H1 (cell line): ENCODE data around the gene CHRNA9. TPM values are rescaled to one million over a fixed set of nuclear protein-coding genes. Genes with fewer than 3 reads are reported as not detected.

Experiments
- CTCF ChIA-PET: fragments of 300-600 bp; sonication (Branson Sonifier 250); formaldehyde crosslinking; loops from one replicate; lab custom pipeline; 2021; ENCODE audit not compliant: partially characterized antibody; lab: Charles Lee
- POLR2A ChIA-PET: fragments of 300-600 bp; sonication (Branson Sonifier 250); formaldehyde crosslinking; loops from one replicate; lab custom pipeline; 2021; ENCODE audit warnings: inconsistent platforms; ENCODE audit not compliant: partially characterized antibody; lab: Charles Lee
- DNase-seq, 2 experiments: peaks; one replicate each; pipeline versions ENCODE4 v3.0.0 to v3.0.0-alpha.2; 2010 to 2022; ENCODE audit warnings: low spot score in 2 of 2, low read depth in 1 of 2, mixed read lengths in 1 of 2
- FAIRE-seq: peaks from 2 replicates; lab custom pipeline; 2011; peaks lifted over from hg19 to GRCh38; lab: Jason Lieb, UNC
- H2AFZ ChIP-seq: 2 replicates; pipeline ENCODE4 v1.8.1; 2012; ENCODE audit warnings: low read length, inconsistent platforms
- H2AK5ac ChIP-seq: 2 replicates; pipeline ENCODE4 v1.6.1; 2013; ENCODE audit warnings: low read depth, low read length
- H2BK120ac ChIP-seq: replicated peaks from 2 replicates; pipeline ENCODE3; 2013; ENCODE audit warnings: low read depth, low read length, inconsistent platforms
- H2BK12ac ChIP-seq: 2 replicates; pipeline ENCODE4 v1.6.1; 2013; ENCODE audit warnings: low read depth, low read length
- H2BK15ac ChIP-seq: 2 replicates; pipeline ENCODE4 v1.6.1; 2013; ENCODE audit warnings: low read length
- H2BK20ac ChIP-seq: 2 replicates; pipeline ENCODE4 v1.6.1; 2013; ENCODE audit warnings: low read length
- H2BK5ac ChIP-seq: 2 replicates; pipeline ENCODE4 v1.6.1; 2013; ENCODE audit warnings: low read depth, low read length
- H3K14ac ChIP-seq: 2 replicates; pipeline ENCODE4 v1.6.1; 2013; ENCODE audit warnings: inconsistent platforms; ENCODE audit not compliant: insufficient read length
- H3K18ac ChIP-seq: 2 replicates; pipeline ENCODE4 v1.6.1; 2013; ENCODE audit warnings: low read length; ENCODE audit errors: extremely low read depth
- H3K23ac ChIP-seq: 2 replicates; pipeline ENCODE4 v1.6.1; 2013; ENCODE audit warnings: inconsistent platforms; ENCODE audit not compliant: insufficient read length
- H3K23me2 ChIP-seq: 2 replicates; pipeline ENCODE4 v1.6.1; 2013; ENCODE audit warnings: low read depth, low read length
- H3K27ac ChIP-seq: 2 replicates; pipeline ENCODE4 v1.6.1; 2011; ENCODE audit warnings: low read depth, low read length, inconsistent platforms
- H3K27me3 ChIP-seq, 4 experiments: replicated peaks in 1 of 4; 1 replicate in 1 of 4; 2 replicates in 3 of 4; pipeline versions ENCODE4 v1.6.1 to v1.8.1; 2011 to 2013; ENCODE audit warnings: low read length in 3 of 4, mild to moderate bottlenecking in 3 of 4, inconsistent platforms in 2 of 4, mixed read lengths in 2 of 4, moderate library complexity in 1 of 4; ENCODE audit not compliant: control insufficient read depth in 3 of 4, insufficient read depth in 3 of 4; ENCODE audit errors: extremely low read depth in 1 of 4
- H3K36me3 ChIP-seq, 4 experiments: 2 replicates each; pipeline versions ENCODE4 v1.6.1 to v1.8.1; 2011 to 2013; ENCODE audit warnings: mild to moderate bottlenecking in 4 of 4, low read length in 3 of 4, moderate library complexity in 2 of 4, control low read depth in 1 of 4, inconsistent platforms in 1 of 4; ENCODE audit not compliant: insufficient read depth in 4 of 4, control insufficient read depth in 2 of 4
- H3K4ac ChIP-seq: replicated peaks from 2 replicates; pipeline ENCODE3; 2013; ENCODE audit warnings: low read length, low read depth, mixed read lengths, inconsistent platforms; ENCODE audit not compliant: insufficient read length
- H3K4me1 ChIP-seq, 4 experiments: replicated peaks in 1 of 4; 1 replicate in 1 of 4; 2 replicates in 3 of 4; pipeline versions ENCODE4 v1.6.1 to v1.8.1; 2011 to 2013; ENCODE audit warnings: low read length in 3 of 4, inconsistent platforms in 2 of 4, mixed read lengths in 1 of 4; ENCODE audit not compliant: insufficient read depth in 4 of 4, control insufficient read depth in 3 of 4
- H3K4me2 ChIP-seq, 2 experiments: 2 replicates each; pipeline versions ENCODE4 v1.6.1 to v1.8.1; 2011 to 2013; ENCODE audit warnings: low read depth in 2 of 2, low read length in 2 of 2, control low read depth in 1 of 2, inconsistent platforms in 1 of 2, mild to moderate bottlenecking in 1 of 2; ENCODE audit not compliant: insufficient read depth in 1 of 2
- H3K4me3 ChIP-seq, 4 experiments: fragments of 200-600, 300-600 bp in 1 of 4; sonication (generic), shearing (Covaris generic), sonication (Bioruptor Twin) in 1 of 4; 2 replicates each; pipeline versions ENCODE4 v1.5.1 to v1.8.1; 2011 to 2016; ENCODE audit warnings: low read length in 4 of 4, low read depth in 3 of 4, control low read depth in 2 of 4, inconsistent platforms in 2 of 4, mild to moderate bottlenecking in 2 of 4, mixed read lengths in 1 of 4, moderate library complexity in 1 of 4; ENCODE audit not compliant: insufficient read depth in 2 of 4; ENCODE audit errors: extremely low read depth in 1 of 4
- H3K56ac ChIP-seq: replicated peaks from 2 replicates; pipeline ENCODE3; 2013; ENCODE audit warnings: low read depth, mild to moderate bottlenecking, mixed read lengths, low read length, inconsistent platforms; ENCODE audit not compliant: insufficient read length
- H3K79me1 ChIP-seq: 2 replicates; pipeline ENCODE4 v1.6.1; 2013; ENCODE audit warnings: low read depth, low read length, control low read depth
- H3K79me2 ChIP-seq, 2 experiments: 2 replicates each; pipeline versions ENCODE4 v1.6.1 to v1.8.1; 2012 to 2013; ENCODE audit warnings: low read length in 2 of 2, mild to moderate bottlenecking in 2 of 2, inconsistent platforms in 1 of 2; ENCODE audit not compliant: insufficient read depth in 2 of 2, control insufficient read depth in 1 of 2
- H3K9ac ChIP-seq, 4 experiments: replicated peaks in 1 of 4; 1 replicate in 1 of 4; 2 replicates in 3 of 4; pipeline versions ENCODE4 v1.6.1 to v1.8.1; 2011 to 2013; ENCODE audit warnings: low read depth in 3 of 4, low read length in 3 of 4, control low read depth in 2 of 4, mild to moderate bottlenecking in 2 of 4, moderate library complexity in 2 of 4, inconsistent platforms in 1 of 4; ENCODE audit errors: extremely low read depth in 1 of 4
- H3K9me3 ChIP-seq, 2 experiments: 2 replicates each; pipeline versions ENCODE4 v1.6.1 to v1.8.1; 2012 to 2013; ENCODE audit warnings: mild to moderate bottlenecking in 2 of 2, moderate library complexity in 2 of 2, control low read depth in 1 of 2, inconsistent platforms in 1 of 2, low read depth in 1 of 2, low read length in 1 of 2, mixed read lengths in 1 of 2; ENCODE audit not compliant: insufficient read depth in 2 of 2
- H4K20me1 ChIP-seq, 2 experiments: replicated peaks in 1 of 2; 2 replicates each; pipeline versions ENCODE3 to v1.8.1; 2011 to 2013; ENCODE audit warnings: inconsistent platforms in 2 of 2, low read length in 2 of 2, mild to moderate bottlenecking in 1 of 2; ENCODE audit not compliant: insufficient read depth in 2 of 2, control insufficient read depth in 1 of 2
- H4K5ac ChIP-seq: 2 replicates; pipeline ENCODE4 v1.6.1; 2013; ENCODE audit warnings: low read length, low read depth, mixed read lengths, inconsistent platforms; ENCODE audit not compliant: insufficient read length
- H4K8ac ChIP-seq: 2 replicates; pipeline ENCODE4 v1.8.0; 2013; ENCODE audit warnings: mild to moderate bottlenecking, moderate library complexity, low read length, inconsistent platforms; ENCODE audit not compliant: insufficient read depth; ENCODE audit errors: extremely low read depth
- H4K91ac ChIP-seq: replicated peaks from 2 replicates; pipeline ENCODE3; 2013; ENCODE audit warnings: low read length, mixed read lengths, inconsistent platforms; ENCODE audit not compliant: insufficient read length
- CHD1 ChIP-seq: IDR thresholded peaks from 2 replicates; pipeline ENCODE4 v1.6.1; 2012; ENCODE audit warnings: low read depth, low read length, improper control_type of control experiment
- CREB1 ChIP-seq: IDR thresholded peaks from 2 replicates; pipeline ENCODE4 v1.6.1; 2012; ENCODE audit warnings: inconsistent platforms
- EGR1 ChIP-seq: IDR thresholded peaks from 2 replicates; pipeline ENCODE4 v1.6.1; 2011; ENCODE audit warnings: low read depth, low read length, borderline replicate concordance
- EZH2 ChIP-seq: fragments of 200-600 bp; sonication (generic); IDR thresholded peaks from 2 replicates; pipeline ENCODE4 v1.7.1; 2012; ENCODE audit warnings: low read depth, mild to moderate bottlenecking, moderate library complexity, low read length, inconsistent platforms; ENCODE audit not compliant: severe bottlenecking
- MAFK ChIP-seq: IDR thresholded peaks from 2 replicates; pipeline ENCODE4 v1.6.1; 2012; ENCODE audit warnings: low read depth, mild to moderate bottlenecking, improper control_type of control experiment, low read length
- NRF1 ChIP-seq: IDR thresholded peaks from 2 replicates; pipeline ENCODE4 v1.6.1; 2011; ENCODE audit warnings: mild to moderate bottlenecking, low read depth, low read length, improper control_type of control experiment
- POLR2A ChIP-seq, 2 experiments: IDR thresholded peaks; 1 replicate in 1 of 2; 2 replicates in 1 of 2; pipeline ENCODE4 v1.6.1; 2011; ENCODE audit warnings: low read depth in 2 of 2, low read length in 2 of 2, mild to moderate bottlenecking in 2 of 2; ENCODE audit errors: control extremely low read depth in 1 of 2
- POU5F1 ChIP-seq: IDR thresholded peaks from 2 replicates; pipeline ENCODE4 v1.6.1; 2011; ENCODE audit warnings: low read depth, mild to moderate bottlenecking, low read length, moderate library complexity
- SIX5 ChIP-seq: IDR thresholded peaks from 2 replicates; pipeline ENCODE4 v1.6.1; 2011; ENCODE audit warnings: mild to moderate bottlenecking, low read depth, low read length
- TBP ChIP-seq: IDR thresholded peaks from 2 replicates; pipeline ENCODE4 v1.6.1; 2011; ENCODE audit warnings: low read depth, low read length, improper control_type of control experiment
- TEAD4 ChIP-seq: IDR thresholded peaks from 2 replicates; pipeline ENCODE4 v1.6.1; 2012; ENCODE audit warnings: low read depth, low read length, inconsistent platforms, mixed read lengths
- YY1 ChIP-seq: IDR thresholded peaks from 2 replicates; pipeline ENCODE4 v1.6.1; 2011; ENCODE audit warnings: low read depth, mild to moderate bottlenecking, low read length
- ZNF274 ChIP-seq: IDR thresholded peaks from 2 replicates; pipeline ENCODE4 v1.7.0; 2012; ENCODE audit warnings: low read length, borderline replicate concordance; ENCODE audit errors: extremely low read depth
- WGBS, 2 experiments: shearing (Covaris generic) in 1 of 2; methylation state at CpG; one replicate each; pipeline versions ENCODE4 v1.1.6 to v1.1.7; 2013 to 2015; ENCODE audit warnings: low lambda C conversion rate in 2 of 2, mixed read lengths in 2 of 2, inconsistent platforms in 1 of 2, low coverage in 1 of 2, missing lambda C conversion rate in 1 of 2; ENCODE audit not compliant: insufficient replicate concordance in 2 of 2, insufficient coverage in 1 of 2, insufficient read length in 1 of 2; ENCODE audit errors: extremely low coverage in 1 of 2, missing lambda C conversion rate in 1 of 2; 5-methylcytosine and 5-hydroxymethylcytosine counted together
- polyA plus RNA-seq, 7 experiments: library from polyadenylated mRNA; depleted of rRNA in 3 of 7; stranded (reverse) in 5 of 7; unstranded in 2 of 7; fragments of >200 nt in 5 of 7; fragments of 200-250 nt in 2 of 7; gene quantifications; 1 replicate in 5 of 7; 2 replicates in 1 of 7; 4 replicates in 1 of 7; pipeline versions ENCODE4 v1.2.1 to v1.2.3, GENCODE V29; 2011 to 2013; ENCODE audit warnings: missing spikeins in 2 of 7, mixed read lengths in 2 of 7
- total RNA-seq: library from RNA; stranded (reverse); fragmentation: NEBNext Ultra II Directional; extraction: Animal tissue kit (Norgen Biotek cat#: 25700); gene quantifications from 2 replicates; pipeline ENCODE4 v1.2.1, GENCODE V29; 2021

CHRNA9 gene
- total and polyA plus RNA-seq, 2 of the 8 experiments (the other 6 are each of a cell fraction or from before 2014, with no cell fraction given): 1.4 to 3.3 TPM

DNA sequence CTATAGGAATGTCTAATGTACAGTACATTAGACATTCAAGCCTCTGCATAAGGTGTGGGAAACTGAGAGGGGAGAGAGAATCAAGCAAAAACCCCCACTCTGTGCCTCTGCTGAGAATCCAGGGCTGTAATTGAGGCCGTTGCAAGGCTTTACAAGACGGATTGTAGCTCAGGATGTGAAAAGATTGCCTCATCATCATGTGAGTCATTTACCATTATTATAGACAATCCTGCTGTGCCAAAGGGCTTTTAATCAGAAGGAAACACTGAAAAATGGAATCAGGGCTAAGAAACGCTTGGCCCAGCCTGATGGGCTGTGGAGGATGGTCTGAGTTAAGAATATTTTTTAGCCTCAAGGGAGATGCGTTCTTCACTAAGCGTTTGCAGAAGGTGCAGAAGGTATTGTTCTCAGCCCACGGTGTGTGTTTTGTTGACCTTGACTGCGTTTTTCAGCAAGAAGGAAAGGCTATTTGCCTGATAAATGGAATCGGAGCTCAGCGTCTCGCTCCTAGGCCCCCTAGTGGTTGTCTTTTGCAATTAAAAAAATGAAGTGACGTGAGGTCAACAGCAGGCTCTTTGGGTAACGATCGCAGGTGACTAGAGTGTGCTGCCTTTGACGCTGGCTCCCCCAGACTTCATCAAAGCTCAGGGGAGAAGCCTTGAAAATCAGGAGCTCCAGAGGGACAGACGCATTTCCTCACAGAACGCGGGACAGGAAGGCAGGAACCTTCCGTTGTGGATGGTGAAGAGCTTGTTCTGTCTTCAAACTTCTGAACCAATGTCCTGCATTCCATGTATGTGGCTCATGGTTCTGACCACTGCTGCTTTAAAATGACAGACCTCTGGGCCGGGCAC is 18.1 kb upstream of the CHRNA9 start:
- Histone ChIP-seq H3K23me2 (no peaks in the 10 kb centered on the region), H3K56ac (no peak overlapping the region), H3K79me2 (no peaks in the 10 kb centered on the region), H2BK12ac (peak overlapping the region; percentile 90), H3K4me2 (peak overlapping the region; percentile 34 to 43), H3K79me1 (no peaks in the 10 kb centered on the region), H4K91ac (peak overlapping the region; percentile 41), H2BK20ac (peak overlapping the region; percentile 76), H3K36me3 (no peaks in the 10 kb centered on the region), H3K4me3 (peak overlapping the region in 1 of 4 experiments; percentile 28; a peak in 1 of 8 replicates), H3K4me1 (peaks cover 4 to 9% (median 8%) of the 10 kb centered on the region in 4 experiments; a peak in 6 of 7 replicates), H4K20me1 (no peaks in the 10 kb centered on the region), H3K14ac (no peak overlapping the region), H3K27me3 (peaks cover 0 to 1% (median 0%) of the 10 kb centered on the region in 4 experiments; a peak in 1 of 7 replicates), H3K27ac (no peak overlapping the region), H2AK5ac (no peak overlapping the region), H3K9me3 (no peaks in the 10 kb centered on the region), H3K9ac (no peak overlapping the region), H2BK5ac (peak overlapping the region; percentile 7), H3K23ac (no peak overlapping the region), H2AFZ (peak overlapping the region; percentile 100), H4K8ac (no peak overlapping the region), H2BK15ac (peak overlapping the region; percentile 83; the same call in 1 of the 2 replicates), H3K18ac (peak overlapping the region; percentile 55; the same call in 1 of the 2 replicates), H3K4ac (no peak overlapping the region), H4K5ac (peak overlapping the region; percentile 19), H2BK120ac (peak overlapping the region; percentile 33)
- CTCF ChIA-PET: interaction anchor here (0.6 to 4.8 kb wide), 50 partner anchors 10 to 627 kb away, joined by 3 to 65 read pairs (median 4); partner anchors contain the start of gene CHRNA9
- peak; percentile 43 to 72 for DNase-seq
- POLR2A ChIA-PET: interaction anchor here (0.6 to 1.6 kb wide), 6 partner anchors 9 to 619 kb away, joined by 3 to 7 read pairs (median 6); partner anchors contain the start of genes N4BP2 and UBE2K
- peak; percentile 82 for FAIRE-seq
- 18% methylated on average over 19 of the region's 19 CpGs; no CpG with 5 or more reads in 1 of the 2 experiments for WGBS, 2 experiments
- TF ChIP-seq TBP: peak; percentile 19; the same call in 1 of the 2 replicates
- TF ChIP-seq SIX5: no peak
- TF ChIP-seq CREB1: peak; percentile 63; the same call in 1 of the 2 replicates
- no peak for TF ChIP-seq MAFK
- TF ChIP-seq YY1: peak; percentile 51; the same call in 1 of the 2 replicates
- no peak for TF ChIP-seq EGR1
- TF ChIP-seq POLR2A (IDR thresholded peaks at IDR 0.05; ENCODE audit: control extremely low read depth in 1 of 2, low read depth in 2 of 2, low read length in 2 of 2): no peak
- TF ChIP-seq TEAD4: no peak
- no peak for TF ChIP-seq EZH2
- TF ChIP-seq POU5F1: no peak
- no peak for TF ChIP-seq NRF1
- TF ChIP-seq CHD1: no peak
- TF ChIP-seq ZNF274: no peak
